Stimulated activated CD8-positive, alpha-beta memory T cell treated with anti-CD3 and anti-CD28 coated beads, Interleukin-12 subunit alpha, Interleukin-12 subunit beta, amount 100 ng/mL, for 24 hours (primary cell): ENCODE results near the gene CADM1.

Source experiments
- DNase-seq: peaks from one replicate; pipeline ENCODE4 v3.0.0-alpha.2; 2020; ENCODE audit errors: extremely low read depth

Gene CADM1

DNA sequence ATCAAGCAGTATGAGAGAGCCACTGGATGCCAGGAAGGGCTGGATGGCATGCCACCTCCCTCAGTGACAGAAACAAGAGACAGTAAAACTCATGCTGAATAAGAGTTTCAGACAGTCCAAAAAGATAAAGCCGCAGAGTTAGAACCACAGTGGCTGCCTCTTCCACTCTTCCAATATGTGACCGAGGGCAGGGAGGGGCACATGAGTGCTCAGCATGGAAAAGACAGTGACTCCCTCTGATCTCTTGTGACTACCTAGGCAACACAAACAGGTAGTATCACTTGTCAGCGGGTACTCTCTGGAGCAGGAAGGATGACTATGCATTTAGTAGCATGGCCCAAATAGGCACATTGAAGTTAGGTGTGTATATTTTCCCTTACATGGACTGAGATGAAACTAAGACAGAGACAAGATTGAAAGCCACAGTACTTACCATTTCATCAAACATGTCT, 295.4 kb downstream of the CADM1 start:
- DNase-seq, result no peak

DNA sequence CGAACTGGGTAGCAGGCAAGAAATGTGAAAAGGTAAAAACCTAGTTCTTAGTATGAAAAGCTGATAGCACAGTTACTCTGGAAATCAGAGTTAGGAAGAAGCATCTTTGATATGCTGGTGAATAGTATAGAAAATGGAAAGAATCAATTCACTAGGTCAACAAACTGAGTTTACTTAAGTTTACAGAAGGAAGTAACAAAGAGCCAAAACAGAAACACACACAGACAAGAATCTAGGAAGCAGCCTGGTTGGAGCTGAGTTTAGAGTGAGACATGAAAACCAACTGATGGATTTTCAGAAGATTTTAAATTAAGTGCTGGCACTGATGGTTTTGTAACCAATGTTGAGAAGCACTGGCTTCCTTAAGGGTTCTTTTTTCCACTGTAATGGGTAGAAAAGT, 296.3 kb downstream of the CADM1 start:
- DNase-seq, result no peak

DNA sequence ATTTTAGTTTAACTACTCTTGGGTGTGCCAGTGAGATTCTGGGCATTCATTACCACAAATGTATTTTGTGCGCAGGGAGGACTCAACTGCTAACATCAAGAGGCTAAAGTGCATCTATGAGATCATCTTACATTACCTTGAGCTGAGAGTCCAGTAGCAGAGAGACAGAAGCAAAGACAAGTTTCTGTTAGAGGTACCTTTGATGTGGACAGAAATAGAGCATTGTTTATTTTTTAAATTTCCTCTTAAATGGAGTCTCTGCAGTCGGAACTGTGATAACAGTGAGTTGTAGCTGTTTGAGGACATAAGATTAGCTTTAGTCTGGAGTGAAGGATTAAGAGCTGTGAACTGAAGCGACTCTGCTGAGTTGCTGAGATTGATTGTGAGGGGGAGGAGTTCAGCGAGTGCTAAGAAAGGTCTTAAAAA, 297.0 kb downstream of the CADM1 start:
- DNase-seq, result no peak

DNA sequence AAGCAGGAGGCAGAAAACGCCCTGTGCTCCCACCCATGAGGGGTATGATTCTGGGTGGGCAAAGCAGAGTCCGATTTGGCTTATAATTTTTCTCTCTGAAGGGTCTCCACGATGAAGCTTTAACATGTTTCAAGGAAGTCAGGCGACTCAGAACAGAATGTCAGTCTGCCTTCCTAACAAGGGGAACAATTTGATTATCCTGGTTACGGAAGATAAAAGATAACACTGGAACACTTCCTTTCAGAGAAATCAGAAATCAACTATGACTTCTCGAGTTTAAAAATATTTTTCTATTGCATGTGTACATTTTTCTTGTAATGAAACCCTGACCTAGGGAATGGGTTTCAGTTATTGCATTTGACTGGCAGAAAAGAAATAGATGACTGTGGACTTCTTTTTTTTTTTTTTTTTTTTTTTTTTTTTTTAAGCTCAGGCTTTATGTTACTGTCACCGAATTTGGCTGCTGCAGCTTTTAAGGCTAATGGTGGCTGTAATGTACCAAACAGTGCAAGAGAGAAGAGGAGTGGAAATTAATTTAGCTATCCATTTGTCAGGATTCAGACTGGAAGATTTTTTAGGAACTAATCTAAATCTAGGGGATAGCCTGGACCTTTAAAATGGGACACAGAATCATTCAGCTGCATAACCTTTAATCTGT, 297.7 kb downstream of the CADM1 start:
- DNase-seq, result no peak

DNA sequence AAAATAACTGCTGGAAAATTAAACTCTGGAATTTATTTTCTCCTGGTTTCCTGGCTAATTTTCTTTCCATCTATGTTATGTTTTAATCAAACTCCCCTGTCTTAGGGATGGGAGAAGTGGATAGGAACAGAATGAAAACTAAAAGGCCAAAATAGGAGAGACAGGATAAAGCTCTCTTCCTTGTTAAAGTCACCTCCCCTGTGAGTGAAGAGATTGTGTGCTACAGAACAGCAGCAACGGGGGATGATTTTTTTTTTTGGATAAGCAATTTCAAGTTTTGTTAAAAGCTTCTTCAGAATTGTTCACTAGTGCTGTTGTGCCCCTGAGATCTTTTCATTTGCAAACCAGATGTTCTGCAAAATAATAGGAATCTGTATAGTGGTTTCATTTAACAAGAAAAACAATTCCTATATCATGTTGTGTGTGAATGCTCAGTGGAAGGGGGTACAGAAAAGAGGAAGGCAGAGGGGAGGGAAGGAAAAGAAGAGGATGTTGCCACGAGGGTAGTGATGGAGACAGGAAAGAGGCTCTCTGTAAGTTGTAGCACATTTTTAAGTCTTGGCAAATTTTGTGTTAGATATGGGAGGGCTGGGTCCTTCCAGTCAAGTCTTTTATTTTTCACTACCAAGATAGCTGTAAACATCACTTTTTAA, 301.2 kb downstream of the CADM1 start:
- DNase-seq, result no peak

DNA sequence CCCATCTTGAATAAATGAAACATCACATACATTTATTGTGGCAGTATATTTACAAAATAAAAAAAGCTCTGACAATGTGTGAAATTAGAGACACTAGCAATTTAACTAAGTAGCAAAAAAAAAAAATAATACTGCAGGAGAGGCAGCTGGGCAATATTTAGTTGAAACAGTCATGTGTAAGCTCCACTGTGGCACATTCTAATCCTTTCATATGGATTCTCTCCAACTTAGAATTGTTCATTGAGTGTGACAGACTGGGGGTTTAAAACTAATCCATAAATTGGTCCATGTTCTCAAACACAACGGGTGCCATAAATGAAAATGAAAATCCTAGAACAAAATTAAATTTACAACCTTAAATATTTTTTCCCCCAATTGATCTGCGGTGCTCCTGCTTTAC, 302.1 kb downstream of the CADM1 start:
- no peak for DNase-seq

DNA sequence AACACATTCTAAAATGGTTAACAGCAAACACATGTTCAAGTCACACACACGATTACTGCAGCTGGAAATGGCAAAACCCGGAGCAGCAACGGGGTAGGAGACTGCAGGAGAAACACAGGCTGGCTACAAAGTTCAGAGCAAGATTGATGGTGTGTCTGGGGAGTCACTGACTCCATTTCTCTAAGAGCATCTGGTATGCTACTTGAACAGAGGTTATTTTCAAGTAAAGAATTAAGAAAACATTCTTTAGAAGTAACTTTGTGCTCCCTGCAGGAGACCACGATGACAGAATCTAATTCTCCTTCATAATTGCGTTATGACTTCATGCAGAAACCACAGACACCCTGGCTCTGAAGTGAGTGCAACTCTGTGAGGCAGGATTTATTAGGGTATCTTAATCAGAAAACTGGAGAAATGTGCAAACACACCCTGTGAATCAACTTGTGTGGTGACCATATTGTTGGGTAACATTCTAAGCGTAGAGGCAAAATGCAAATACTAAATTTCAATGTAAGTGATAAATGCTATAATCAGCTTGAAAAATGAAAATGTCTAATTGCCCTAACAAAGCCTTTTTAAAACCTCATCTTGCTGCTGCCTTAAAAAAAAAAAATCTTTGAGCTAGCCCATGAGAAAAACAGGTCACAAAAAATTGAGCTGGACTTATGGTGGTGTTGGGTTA, 303.0 kb downstream of the CADM1 start:
- no peak for DNase-seq

DNA sequence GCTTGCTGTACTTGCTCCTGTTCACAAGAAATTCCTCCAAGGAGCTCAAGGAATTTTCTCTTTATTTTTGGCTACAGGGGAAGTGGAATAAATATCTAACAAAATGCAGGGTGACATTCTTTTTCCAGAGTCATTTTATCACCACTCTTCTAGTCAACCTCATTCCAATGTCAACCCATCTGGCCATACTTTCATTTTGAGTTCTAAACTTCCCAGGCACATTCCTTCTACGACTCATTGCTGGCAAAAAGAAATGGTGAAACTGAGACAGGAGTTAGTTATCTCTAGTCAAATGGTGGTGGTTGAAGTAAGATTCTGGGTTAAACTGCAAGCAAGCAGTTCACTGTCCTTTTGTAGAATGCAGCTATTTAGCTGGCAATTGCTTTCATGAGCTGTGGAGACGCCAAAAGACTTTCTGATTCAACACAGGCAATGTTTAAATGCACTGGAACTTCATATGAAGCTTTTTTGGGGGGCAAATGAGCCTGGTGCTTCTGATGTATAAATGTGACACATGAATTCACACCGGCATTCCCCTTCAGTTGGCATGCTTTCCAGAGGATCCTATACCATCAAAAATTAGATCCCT, 304.6 kb downstream of the CADM1 start:
- no peak for DNase-seq

DNA sequence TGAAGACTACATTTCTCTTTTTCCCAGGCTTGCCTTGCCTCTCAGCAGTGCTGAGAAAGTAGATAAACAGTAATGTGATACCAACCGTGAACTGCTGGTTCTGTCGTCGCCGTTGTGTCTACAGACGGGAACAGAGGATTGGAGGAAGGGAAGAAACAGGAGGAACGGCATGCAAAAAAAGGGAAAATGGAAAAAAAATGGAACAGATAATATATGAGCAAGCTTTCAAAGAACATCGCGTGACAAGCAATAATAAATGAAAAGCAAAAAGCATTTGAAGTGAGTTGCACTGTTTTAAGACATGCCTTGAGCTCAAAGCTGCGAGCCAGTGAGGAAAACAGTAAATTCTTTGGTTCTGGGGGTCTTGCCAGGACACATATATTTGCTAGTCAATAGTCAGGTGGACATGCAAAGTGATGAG, 305.9 kb downstream of the CADM1 start:
- DNase-seq, result no peak

DNA sequence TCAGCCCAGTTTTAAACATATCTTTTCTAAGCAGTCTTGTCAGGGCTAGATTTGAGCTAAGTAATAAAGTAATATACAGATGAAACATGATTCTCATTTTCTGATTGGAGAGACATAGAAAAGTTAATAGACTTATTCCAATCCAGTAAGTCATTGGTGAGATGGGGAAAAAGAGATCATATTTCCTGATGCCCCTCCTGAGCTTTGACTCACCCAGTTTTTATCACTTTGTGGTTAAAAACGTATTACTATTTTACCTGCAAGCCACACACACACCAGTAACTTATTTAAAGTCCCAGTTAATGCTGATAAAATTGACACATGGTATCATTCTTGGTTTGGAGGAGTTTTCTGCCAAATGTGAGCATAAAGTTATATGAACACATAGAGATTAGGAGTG, 306.8 kb downstream of the CADM1 start:
- DNase-seq, result no peak

DNA sequence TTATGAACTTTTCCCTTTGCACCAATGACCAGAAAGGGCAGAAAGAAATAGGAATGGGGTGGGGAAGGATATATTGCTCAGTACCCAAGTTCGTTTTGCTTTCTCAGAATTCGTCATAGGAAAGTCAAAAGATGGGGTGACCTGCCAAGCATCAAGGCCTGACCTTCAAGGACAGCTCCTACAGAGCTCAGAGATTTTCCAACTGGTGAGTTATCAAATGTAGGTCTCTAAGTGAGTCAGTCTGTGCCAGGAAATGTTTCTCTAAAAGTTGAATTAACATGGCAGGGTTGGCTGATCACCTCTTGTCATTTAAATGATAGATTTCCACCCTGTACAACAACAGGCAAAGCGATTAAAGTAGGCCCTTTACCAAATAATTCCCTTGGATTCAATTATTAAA, 307.2 kb downstream of the CADM1 start:
- DNase-seq, result no peak

DNA sequence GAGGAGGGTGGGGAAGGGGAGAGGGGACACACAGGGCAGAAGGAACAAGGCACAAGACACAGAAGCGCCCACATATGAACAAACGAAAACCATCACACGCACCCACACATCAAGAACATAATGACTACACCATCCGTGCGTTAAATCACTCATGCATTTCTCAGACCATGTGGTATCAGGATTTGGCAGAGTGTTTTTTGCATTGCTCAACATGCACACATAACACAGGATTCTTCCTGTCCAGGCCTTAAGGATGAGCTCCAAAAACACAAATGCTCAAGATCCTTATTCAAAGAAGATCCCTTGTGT, 309.5 kb downstream of the CADM1 start:
- no peak for DNase-seq

DNA sequence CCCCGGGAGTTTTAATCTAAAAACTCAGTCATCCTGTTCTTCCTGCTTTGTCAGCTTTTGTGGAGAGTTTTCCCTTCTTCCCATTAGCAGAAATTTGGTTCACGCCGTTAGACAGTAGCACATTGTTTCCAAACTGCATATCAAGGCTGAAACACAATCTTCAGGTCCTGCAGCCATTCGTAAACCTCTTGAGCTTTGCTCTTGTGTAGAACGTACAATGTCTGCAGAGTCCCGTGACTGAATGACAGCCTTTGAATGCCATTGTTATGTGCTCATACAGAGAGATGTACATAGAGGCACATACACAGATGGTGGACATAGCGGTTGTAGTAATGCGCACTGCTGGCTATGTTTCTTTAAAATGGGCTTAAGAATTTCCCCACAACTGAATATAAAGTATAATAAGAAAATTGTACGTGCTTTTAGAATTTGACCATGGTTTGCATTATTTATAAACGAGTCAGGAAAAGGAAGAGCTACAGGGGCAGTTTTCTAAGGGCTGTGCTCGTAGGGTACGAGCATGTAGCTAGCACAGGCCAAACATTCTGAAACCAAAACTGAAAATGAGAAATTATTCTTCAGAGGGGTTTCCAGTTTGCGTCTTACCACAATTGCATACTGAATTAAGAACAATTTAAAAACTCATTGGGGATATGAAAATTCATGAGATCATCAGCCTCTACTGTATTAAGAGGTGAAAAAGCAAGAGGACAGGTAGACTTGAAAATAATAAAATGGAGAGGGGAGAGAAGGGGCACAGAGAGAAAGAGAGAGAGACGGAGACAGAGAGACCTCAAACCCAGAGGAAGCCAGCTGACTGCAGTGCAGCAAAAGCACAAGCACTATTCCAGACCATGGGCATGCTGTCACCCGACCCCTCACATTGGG, 310.1 kb downstream of the CADM1 start:
- DNase-seq, result no peak

DNA sequence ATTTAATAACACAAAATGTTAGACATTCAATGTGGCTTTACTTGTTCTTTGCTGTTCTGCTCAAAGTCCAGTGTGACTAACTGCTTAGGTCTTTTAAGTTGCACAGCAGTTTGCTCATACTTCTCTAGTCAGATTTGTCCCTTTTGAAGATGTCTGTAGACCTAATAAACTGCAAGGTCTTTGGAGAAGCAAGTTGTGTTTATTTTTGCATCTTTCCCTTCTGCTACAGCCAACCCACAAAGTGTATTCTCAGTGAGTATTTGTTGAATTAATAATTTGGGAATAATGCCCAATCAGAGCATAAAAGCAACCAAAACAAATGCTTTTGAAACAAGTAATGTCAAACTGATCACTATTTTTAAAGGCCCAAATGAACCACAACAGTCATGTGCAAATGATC, 312.5 kb downstream of the CADM1 start:
- DNase-seq, result no peak

DNA sequence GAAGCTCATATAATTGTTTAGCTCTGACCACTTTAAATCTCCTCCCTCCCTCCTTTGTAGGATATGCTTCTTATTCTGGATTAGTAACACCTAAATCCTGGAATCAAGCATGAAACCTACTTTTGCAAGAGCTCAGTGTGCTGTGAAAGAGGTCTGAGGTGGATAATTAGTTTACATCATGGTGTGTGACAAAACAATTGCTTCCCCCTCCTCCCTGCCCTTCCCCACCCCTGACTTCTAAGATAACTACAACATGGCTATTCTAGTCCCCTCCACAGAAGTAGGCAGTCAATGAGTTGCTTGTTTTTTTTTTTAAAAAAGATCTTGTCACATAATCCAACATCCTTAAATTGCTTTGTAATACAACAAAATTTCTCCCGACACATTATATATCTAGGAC, 314.0 kb downstream of the CADM1 start:
- no peak for DNase-seq

DNA sequence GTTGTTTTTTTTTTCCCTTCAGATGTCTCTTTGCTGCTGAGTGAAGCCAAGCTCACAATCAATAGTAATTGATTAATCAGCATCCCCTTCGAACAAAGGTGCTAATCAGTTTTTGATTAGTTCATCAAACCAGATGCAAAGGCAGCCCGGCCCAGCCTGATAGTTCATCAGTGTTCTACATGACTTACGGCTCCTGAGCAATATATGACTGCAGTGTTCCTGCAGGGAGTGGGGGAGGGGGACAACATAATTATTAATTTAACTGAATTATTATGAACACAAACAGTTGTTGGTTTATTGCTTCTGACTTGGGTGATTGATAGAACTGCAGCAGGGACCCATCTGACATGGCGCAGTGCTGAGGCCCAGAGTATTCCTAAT, 315.3 kb downstream of the CADM1 start:
- DNase-seq, result no peak

DNA sequence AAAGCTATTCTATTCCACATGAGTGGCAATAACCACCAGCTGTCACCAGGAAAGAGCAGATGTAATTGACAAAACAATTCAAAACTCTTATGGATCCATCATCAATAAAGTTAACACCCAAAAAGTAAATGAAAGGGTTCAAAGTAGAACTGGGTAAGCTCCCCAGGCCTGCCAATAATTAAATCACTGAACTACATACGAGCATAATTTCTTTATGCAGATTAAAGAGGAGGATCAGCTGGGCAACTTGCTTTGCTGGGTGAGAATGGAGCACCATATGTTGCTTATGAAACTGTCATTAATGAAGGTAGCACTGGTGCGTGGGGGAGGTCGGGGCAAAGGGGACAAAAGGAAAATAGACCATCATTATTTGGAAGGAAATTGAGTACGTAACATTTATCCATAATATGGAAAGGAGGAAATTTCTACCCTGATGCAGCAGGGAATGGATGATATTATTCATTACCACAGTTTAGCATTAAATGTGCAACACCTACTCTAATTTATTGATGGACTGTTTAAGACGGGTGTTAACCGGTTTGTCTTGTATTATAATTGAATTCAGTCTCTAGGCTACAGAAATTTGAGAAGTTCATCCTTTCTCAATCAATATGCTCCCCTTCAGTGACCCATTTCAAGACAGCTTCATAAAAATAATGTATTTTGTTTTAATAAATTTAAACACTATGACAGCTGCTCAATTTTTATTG, 315.9 kb downstream of the CADM1 start:
- DNase-seq, result no peak

DNA sequence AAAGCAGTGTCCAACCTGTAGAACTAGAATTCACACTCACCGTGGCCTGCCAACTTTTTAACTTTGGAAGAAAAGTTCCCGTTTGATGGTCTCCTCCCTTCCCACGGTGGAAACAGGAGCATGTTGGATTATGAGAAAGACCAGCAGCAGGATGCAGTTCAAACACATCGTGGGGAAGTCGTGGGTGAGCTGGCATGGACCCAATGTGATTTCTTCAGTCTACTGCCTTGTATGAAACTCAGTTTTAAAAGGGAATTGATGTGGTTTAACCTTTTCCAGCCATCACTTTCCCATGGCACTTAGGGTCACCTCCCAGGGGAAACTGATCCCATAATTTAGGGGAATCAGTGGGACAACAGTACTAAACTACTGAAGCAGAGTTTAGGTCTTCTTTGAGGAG, 318.3 kb downstream of the CADM1 start:
- DNase-seq, result no peak

DNA sequence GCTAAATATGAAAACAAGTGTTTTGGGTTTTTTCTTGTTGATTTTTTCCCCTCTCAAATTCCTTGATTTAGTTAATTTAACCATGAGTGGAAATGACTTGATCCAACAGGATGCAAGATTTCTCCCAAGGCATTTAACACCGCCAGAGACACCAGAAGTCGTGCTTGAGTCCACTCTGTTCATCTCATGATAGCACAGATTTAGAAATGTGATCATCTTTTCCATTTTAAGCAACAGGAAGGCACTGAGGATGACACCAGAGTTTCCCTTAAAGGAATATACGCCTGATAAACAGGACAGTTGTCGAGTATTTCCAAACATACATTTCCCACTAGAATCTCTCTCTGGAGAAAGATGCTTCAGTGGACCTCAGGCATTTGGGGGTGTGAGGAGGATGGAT, 318.7 kb downstream of the CADM1 start:
- DNase-seq, result no peak

DNA sequence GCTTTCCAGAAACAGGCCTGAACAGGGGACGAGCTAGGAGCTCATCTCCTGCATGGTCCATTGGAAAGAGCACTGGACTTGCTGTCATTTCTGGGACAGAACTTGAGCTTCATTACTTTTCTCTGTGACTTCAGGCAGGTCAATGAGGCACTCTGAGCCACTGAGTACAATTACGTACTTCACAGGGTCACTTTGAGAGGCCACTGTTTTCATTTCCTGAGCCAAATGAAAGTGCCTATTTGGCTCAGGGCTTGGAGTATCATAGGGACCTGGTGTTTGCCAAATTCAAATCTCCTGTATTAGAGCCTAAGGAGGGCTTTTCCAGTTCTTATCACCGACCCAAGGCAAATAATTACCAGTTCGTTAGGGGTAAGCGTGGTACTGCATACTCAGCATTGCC, 319.3 kb downstream of the CADM1 start:
- no peak for DNase-seq

DNA sequence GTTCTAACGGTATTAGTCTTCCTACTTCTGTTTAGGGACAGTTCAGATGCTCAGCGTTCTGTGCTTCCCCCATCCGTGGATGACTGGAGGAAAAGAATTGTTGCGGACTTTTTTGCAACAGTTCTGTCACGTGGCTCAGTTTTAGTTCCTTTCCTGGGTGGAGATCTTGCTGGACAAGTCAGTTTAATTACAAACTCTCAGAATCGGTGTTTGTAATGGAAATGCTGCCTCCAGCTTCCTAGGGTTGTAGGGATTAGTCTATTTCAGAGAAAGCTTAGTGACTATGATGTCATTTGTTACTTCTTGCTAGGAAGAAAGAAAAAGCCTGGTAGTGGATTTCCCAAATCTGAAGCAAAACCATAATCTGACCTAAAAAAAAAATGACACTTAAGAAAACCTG, 320.4 kb downstream of the CADM1 start:
- no peak for DNase-seq
